Neural cell (in vitro differentiated cells): ENCODE measurements around the gene MAP1LC3B2.

Experiments
- CTCF ChIP-seq: fragments of 450-650 bp; IDR thresholded peaks from 2 replicates; pipeline ENCODE4 v1.5.1; 2014; ENCODE audit warnings: antibody characterized with exemption, mild to moderate bottlenecking, moderate library complexity; ENCODE audit not compliant: poor library complexity, severe bottlenecking
- EP300 ChIP-seq: fragments of 450-650 bp; conservative IDR thresholded peaks from 2 replicates; pipeline ENCODE4 v1.6.1; 2014; ENCODE audit warnings: antibody characterized with exemption, mild to moderate bottlenecking, moderate library complexity; ENCODE audit not compliant: poor library complexity, severe bottlenecking
- EZH2 ChIP-seq: fragments of 200-600, 300-800 bp; shearing (Covaris generic), sonication (generic); IDR thresholded peaks from 2 replicates; pipeline ENCODE4 v1.6.1; 2014; ENCODE audit warnings: antibody characterized with exemption, low read length, borderline replicate concordance, mild to moderate bottlenecking; ENCODE audit not compliant: insufficient read depth, poor library complexity, severe bottlenecking
- POLR2AphosphoS5 ChIP-seq: IDR thresholded peaks from 2 replicates; pipeline ENCODE4 v1.6.1; 2012
- RAD21 ChIP-seq: fragments of 450-650 bp; conservative IDR thresholded peaks from 2 replicates; pipeline ENCODE4 v1.6.1; 2014; ENCODE audit warnings: antibody characterized with exemption, mild to moderate bottlenecking, moderate library complexity
- REST ChIP-seq: IDR thresholded peaks from 2 replicates; pipeline ENCODE4 v1.6.1; 2012; ENCODE audit warnings: borderline replicate concordance
- SMC3 ChIP-seq: fragments of 450-650 bp; conservative IDR thresholded peaks from 2 replicates; pipeline ENCODE4 v1.6.1; 2014; ENCODE audit warnings: antibody characterized with exemption, mild to moderate bottlenecking, moderate library complexity; ENCODE audit not compliant: poor library complexity
- TAF1 ChIP-seq: IDR thresholded peaks from 2 replicates; pipeline ENCODE4 v1.6.1; 2012; ENCODE audit warnings: low read depth

DNA sequence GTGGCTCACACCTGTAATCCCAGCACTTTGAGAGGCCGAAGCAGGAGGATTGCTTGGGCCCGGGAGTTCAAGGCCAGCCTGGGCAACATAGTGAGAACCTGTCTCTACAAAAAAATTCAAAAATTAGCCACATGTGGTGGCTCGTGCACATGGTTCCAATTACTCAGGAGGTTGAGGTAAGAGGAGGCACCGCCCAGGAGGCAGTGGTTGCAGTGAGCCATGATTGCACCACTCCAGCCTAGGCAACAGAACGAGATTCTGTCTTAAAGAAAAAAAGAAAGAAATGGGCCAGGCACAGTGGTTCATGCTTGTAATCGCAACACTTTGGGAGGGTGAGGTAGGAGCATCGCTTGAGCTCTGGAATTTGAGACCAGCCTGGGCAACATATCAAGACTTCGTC is 33.5 kb downstream of the MAP1LC3B2 start:
- TF ChIP-seq REST: no peak
- no peak for TF ChIP-seq EZH2
- TF ChIP-seq CTCF: no peak
- TF ChIP-seq POLR2AphosphoS5: no peak
- no peak for TF ChIP-seq TAF1
- TF ChIP-seq EP300: no peak
- TF ChIP-seq SMC3: no peak
- no peak for TF ChIP-seq RAD21
